ENCODE measurements around the gene UBQLN3.

Gene UBQLN3

GRCh38 chr11:5505363-5506048 lies 4.3 kb downstream of the UBQLN3 start:
- no peak for DNase-seq (ENCODE audit: low spot score)

GRCh38 chr11:5504403-5504921 lies 5.3 kb downstream of the UBQLN3 start:
- DNase-seq (ENCODE audit: low spot score): no peak

- no peak for DNase-seq (ENCODE audit: low spot score)
Measured at GRCh38 chr11:5500393-5500801, 9.4 kb downstream of the UBQLN3 start.

- DNase-seq (ENCODE audit: low spot score): no peak
Measured at GRCh38 chr11:5499671-5500070, 10.1 kb downstream of the UBQLN3 start.

- no peak for DNase-seq (ENCODE audit: low spot score)
Measured at GRCh38 chr11:5489576-5490357, 20.0 kb downstream of the UBQLN3 start.

GRCh38 chr11:5488798-5489399 lies 20.9 kb downstream of the UBQLN3 start:
- no peak for DNase-seq (ENCODE audit: low spot score)

- no peak for DNase-seq (ENCODE audit: low spot score)
Measured at GRCh38 chr11:5488385-5488784, 21.4 kb downstream of the UBQLN3 start, which contains the start of gene OR52D1. Gene OR52D1, plus strand, starts transcription at chr11:5488685. Its CDS starts 22 bp downstream, at chr11:5488707.

GRCh38 chr11:5486421-5486820 lies 23.3 kb downstream of the UBQLN3 start:
- no peak for DNase-seq (ENCODE audit: low spot score)

- no peak for DNase-seq (ENCODE audit: low spot score)
Measured at GRCh38 chr11:5486003-5486402, 23.8 kb downstream of the UBQLN3 start.

GRCh38 chr11:5476186-5476819 lies 33.5 kb downstream of the UBQLN3 start:
- DNase-seq (ENCODE audit: low spot score): peak; percentile 50

- no peak for DNase-seq (ENCODE audit: low spot score)
Measured at GRCh38 chr11:5473921-5474320, 35.8 kb downstream of the UBQLN3 start.

GRCh38 chr11:5467527-5467926 lies 42.2 kb downstream of the UBQLN3 start:
- no peak for DNase-seq (ENCODE audit: low spot score)

GRCh38 chr11:5460983-5461621 lies 48.7 kb downstream of the UBQLN3 start:
- no peak for DNase-seq (ENCODE audit: low spot score)
